ENCODE data around the gene GPC6. TPM values are rescaled to one million over a fixed set of nuclear protein-coding genes. Genes with fewer than 3 reads are reported as not detected.

The GPC6 gene
- polyA plus RNA-seq, 1 donor (not counting 4 experiments of a cell fraction or from before 2014, with no cell fraction given) = 0.42 TPM

DNA sequence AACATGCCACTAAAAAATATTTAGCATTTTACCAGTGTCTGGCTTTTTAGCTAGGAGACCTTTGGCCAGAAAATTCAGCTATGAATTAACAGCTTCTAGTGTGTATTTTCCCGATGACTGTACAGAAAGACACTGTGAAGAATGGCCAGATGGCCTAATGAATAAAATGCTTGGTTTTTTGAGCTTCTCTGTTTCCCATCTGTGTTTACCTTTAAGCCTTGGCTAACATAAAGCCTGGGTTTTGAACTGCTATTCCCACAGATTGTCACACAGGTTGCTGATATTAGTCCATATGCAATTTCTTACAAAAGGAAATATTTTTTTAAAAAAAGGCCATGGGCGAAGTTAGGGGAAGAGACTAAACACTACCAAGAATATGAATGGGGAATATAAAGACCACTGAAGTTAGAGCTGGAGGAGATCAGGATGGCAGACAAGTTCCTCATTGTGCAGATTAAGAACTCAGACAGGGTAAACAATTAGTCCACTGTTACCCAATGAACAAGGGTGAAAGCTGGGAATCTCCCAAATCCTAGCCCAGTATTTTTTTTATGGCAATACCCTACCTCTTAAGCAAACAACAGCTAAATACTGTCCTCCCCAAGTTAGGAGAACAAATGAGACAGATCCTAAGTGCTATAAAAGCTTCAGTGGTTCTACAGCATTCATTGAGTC, 1157.8 kb downstream of the GPC6 start:
- DNase-seq (ENCODE audit: low read depth, low spot score) = no peak
- no peaks in the 10 kb centered on the region for H3K79me2 ChIP-seq (ENCODE audit: control insufficient read depth, insufficient read depth, low read length)
- H3K36me3 ChIP-seq (ENCODE audit: control insufficient read depth in 2 of 2, extremely low read depth in 1 of 2, insufficient read depth in 2 of 2, low read length in 2 of 2) = no peaks in the 10 kb centered on the region
- H3K9me3 ChIP-seq (ENCODE audit: control insufficient read depth, low read depth, low read length) = no peaks in the 10 kb centered on the region
- TF ChIP-seq, protein P1, sequence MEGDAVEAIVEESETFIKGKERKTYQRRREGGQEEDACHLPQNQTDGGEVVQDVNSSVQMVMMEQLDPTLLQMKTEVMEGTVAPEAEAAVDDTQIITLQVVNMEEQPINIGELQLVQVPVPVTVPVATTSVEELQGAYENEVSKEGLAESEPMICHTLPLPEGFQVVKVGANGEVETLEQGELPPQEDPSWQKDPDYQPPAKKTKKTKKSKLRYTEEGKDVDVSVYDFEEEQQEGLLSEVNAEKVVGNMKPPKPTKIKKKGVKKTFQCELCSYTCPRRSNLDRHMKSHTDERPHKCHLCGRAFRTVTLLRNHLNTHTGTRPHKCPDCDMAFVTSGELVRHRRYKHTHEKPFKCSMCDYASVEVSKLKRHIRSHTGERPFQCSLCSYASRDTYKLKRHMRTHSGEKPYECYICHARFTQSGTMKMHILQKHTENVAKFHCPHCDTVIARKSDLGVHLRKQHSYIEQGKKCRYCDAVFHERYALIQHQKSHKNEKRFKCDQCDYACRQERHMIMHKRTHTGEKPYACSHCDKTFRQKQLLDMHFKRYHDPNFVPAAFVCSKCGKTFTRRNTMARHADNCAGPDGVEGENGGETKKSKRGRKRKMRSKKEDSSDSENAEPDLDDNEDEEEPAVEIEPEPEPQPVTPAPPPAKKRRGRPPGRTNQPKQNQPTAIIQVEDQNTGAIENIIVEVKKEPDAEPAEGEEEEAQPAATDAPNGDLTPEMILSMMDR (optimal IDR thresholded peaks at IDR 0.05 in 1 of 3, IDR thresholded peaks at IDR 0.05 in 1 of 3, conservative IDR thresholded peaks at IDR 0.05 in 1 of 3; ENCODE audit: extremely low read depth in 1 of 3, insufficient read depth in 2 of 3, low read length in 3 of 3) = no peak
- TF ChIP-seq EZH2 (IDR thresholded peaks at IDR 0.05; ENCODE audit: low read length) = no peak
- no peaks in the 10 kb centered on the region for H3K27me3 ChIP-seq (ENCODE audit: control insufficient read depth, extremely low read depth, insufficient read depth, low read length)
- no peak for FAIRE-seq
- H3K4me2 ChIP-seq (ENCODE audit: control insufficient read depth, extremely low read depth, insufficient read depth, low read depth, low read length) = no peak overlapping the region
- H3K9ac ChIP-seq (ENCODE audit: control insufficient read depth, extremely low read depth, insufficient read depth, low read length) = no peak overlapping the region
- H2AFZ ChIP-seq (ENCODE audit: control insufficient read depth, low read length) = no peak overlapping the region
- no peaks in the 10 kb centered on the region for H3K4me1 ChIP-seq (ENCODE audit: control insufficient read depth, extremely low read depth, insufficient read depth, low read length)
- dilution Hi-C loops (cut with MboI; ENCODE audit: extremely low pct_ligation_motif_present, low sequenced_read_pairs) = no loop called here
- no peaks in the 10 kb centered on the region for H3K9me1 ChIP-seq (ENCODE audit: control insufficient read depth, extremely low read depth, insufficient read depth, low read length)
- H4K20me1 ChIP-seq (ENCODE audit: control insufficient read depth, extremely low read depth, insufficient read depth, low read length) = no peaks in the 10 kb centered on the region
- H3K27ac ChIP-seq (ENCODE audit: control insufficient read depth, insufficient read depth, low read length) = no peak overlapping the region
- no peak overlapping the region for H3K4me3 ChIP-seq (ENCODE audit: control insufficient read depth in 2 of 3, extremely low read depth in 1 of 3, insufficient read depth in 2 of 3, low read depth in 1 of 3, low read length in 3 of 3)

DNA sequence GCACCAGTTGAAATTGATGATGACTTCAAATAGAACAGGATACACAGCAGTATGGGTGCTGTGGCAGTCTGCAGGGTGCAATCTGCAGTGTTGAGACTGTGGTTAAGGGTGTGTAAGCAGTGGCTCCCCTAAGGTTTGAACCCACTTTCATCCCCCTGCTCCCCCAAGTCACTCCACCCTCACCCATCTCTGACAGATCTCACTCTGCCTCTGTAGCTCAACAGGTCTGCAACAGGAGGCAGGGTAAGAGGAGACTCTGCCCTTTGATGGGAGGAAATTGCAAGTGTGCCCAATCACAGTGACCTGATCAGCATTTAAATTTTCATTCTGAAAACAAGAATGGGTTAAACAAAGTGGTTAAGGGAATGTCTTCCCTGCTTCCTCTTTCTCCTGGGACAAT, 1160.4 kb downstream of the GPC6 start:
- DNase-seq (ENCODE audit: low read depth, low spot score) = no peak
- Histone ChIP-seq H3K36me3 (ENCODE audit: control insufficient read depth in 2 of 2, extremely low read depth in 1 of 2, insufficient read depth in 2 of 2, low read length in 2 of 2) (no peaks in the 10 kb centered on the region), H2AFZ (ENCODE audit: control insufficient read depth, low read length) (no peak overlapping the region), H3K9ac (ENCODE audit: control insufficient read depth, extremely low read depth, insufficient read depth, low read length) (no peak overlapping the region), H3K27me3 (ENCODE audit: control insufficient read depth, extremely low read depth, insufficient read depth, low read length) (no peaks in the 10 kb centered on the region), H3K27ac (ENCODE audit: control insufficient read depth, insufficient read depth, low read length) (no peak overlapping the region), H3K4me1 (ENCODE audit: control insufficient read depth, extremely low read depth, insufficient read depth, low read length) (no peaks in the 10 kb centered on the region), H3K4me3 (ENCODE audit: control insufficient read depth in 2 of 3, extremely low read depth in 1 of 3, insufficient read depth in 2 of 3, low read depth in 1 of 3, low read length in 3 of 3) (no peak overlapping the region), H3K9me3 (ENCODE audit: control insufficient read depth, low read depth, low read length) (no peaks in the 10 kb centered on the region), H4K20me1 (ENCODE audit: control insufficient read depth, extremely low read depth, insufficient read depth, low read length) (no peaks in the 10 kb centered on the region), H3K9me1 (ENCODE audit: control insufficient read depth, extremely low read depth, insufficient read depth, low read length) (no peaks in the 10 kb centered on the region), H3K4me2 (ENCODE audit: control insufficient read depth, extremely low read depth, insufficient read depth, low read depth, low read length) (no peak overlapping the region), H3K79me2 (ENCODE audit: control insufficient read depth, insufficient read depth, low read length) (no peaks in the 10 kb centered on the region)
- no peak for FAIRE-seq
- TF ChIP-seq, protein P1 (optimal IDR thresholded peaks at IDR 0.05 in 1 of 3, IDR thresholded peaks at IDR 0.05 in 1 of 3, conservative IDR thresholded peaks at IDR 0.05 in 1 of 3; ENCODE audit: extremely low read depth in 1 of 3, insufficient read depth in 2 of 3, low read length in 3 of 3) = no peak
- TF ChIP-seq EZH2 (IDR thresholded peaks at IDR 0.05; ENCODE audit: low read length) = no peak
- dilution Hi-C loops (cut with MboI; ENCODE audit: extremely low pct_ligation_motif_present, low sequenced_read_pairs) = no loop called here

All from keratinocyte (primary cell).